Measurements from ENCODE around the gene GPC4. TPM values are rescaled to one million over a fixed set of nuclear protein-coding genes. Genes with fewer than 3 reads are reported as not detected.

The GPC4 gene
- polyA plus RNA-seq, 2 of the 4 experiments (the other 2 are of a cell fraction), result 0.01 to 0.03 TPM

DNA sequence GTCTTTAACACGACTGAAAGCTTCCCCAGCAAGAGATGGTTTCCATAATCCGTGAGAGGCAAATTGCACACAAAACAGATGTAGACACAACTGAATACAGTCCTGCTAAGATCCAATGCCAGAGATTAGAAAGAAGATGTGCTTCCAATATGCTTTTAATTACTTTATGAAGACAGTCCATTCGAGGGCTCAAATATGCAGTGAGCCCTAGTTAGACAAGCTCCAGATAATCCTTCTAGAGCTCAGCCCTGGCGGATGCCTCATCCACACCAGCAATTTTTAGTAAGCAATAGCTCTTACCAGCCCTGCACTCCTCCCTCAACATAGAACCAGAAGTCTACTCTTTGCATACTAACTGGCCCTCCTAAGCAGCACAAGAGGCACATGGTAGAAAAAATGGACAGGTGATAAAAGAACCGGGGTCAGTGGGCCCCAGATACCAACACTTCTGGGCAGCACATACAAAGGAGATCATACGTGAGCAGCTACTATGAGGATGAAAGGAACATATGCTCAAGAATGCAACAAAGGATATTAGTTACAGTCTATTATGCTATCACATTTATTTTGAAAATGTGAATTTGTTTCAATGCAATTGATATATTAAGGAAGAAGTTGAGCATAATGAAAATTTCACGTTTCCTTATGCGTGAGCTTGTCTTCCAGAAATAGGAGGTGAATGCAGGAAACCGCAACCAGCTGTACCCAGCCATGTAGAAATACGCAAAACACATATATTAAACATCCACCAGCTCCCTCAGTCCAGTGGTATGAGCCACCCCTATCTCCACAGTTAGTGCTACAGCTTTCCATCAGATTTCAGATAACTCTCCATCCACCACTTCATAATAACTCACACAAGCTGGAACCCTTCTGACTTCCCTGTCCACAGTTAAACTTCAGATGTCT lies 34.3 kb downstream of the GPC4 start:
- TF ChIP-seq KDM5A (IDR thresholded peaks at IDR 0.05) (no peak), EHF (CRISPR knock-in tag; IDR thresholded peaks at IDR 0.05) (no peak), FOXS1 (CRISPR knock-in tag; IDR thresholded peaks at IDR 0.05) (no peak), RAD21 (conservative IDR thresholded peaks at IDR 0.05 in 1 of 2, IDR thresholded peaks at IDR 0.05 in 1 of 2) (no peak), POLR2A (IDR thresholded peaks at IDR 0.05; ENCODE audit: low read length) (no peak), MAZ (IDR thresholded peaks at IDR 0.05; ENCODE audit: borderline replicate concordance, low read depth, low read length) (no peak), ZNF302 (CRISPR knock-in tag; IDR thresholded peaks at IDR 0.05) (no peak), BHLHE40 (IDR thresholded peaks at IDR 0.05; ENCODE audit: low read depth, low read length) (no peak), FOSL2 (IDR thresholded peaks at IDR 0.05) (no peak), FOSL2 (CRISPR knock-in tag; IDR thresholded peaks at IDR 0.05) (no peak), SREBF2 (IDR thresholded peaks at IDR 0.05) (no peak), NPAS2 (CRISPR knock-in tag; IDR thresholded peaks at IDR 0.05; ENCODE audit: borderline replicate concordance) (no peak), MAFK (IDR thresholded peaks at IDR 0.05; ENCODE audit: partially characterized antibody) (no peak), ESRRA (IDR thresholded peaks at IDR 0.05; ENCODE audit: borderline replicate concordance, low read length) (no peak), EP300 (IDR thresholded peaks at IDR 0.05) (no peak), GATA3 (IDR thresholded peaks at IDR 0.05; ENCODE audit: borderline replicate concordance) (no peak), MYC (IDR thresholded peaks at IDR 0.05; ENCODE audit: borderline replicate concordance, low read length) (no peak)
- TF ChIP-seq, protein P1, sequence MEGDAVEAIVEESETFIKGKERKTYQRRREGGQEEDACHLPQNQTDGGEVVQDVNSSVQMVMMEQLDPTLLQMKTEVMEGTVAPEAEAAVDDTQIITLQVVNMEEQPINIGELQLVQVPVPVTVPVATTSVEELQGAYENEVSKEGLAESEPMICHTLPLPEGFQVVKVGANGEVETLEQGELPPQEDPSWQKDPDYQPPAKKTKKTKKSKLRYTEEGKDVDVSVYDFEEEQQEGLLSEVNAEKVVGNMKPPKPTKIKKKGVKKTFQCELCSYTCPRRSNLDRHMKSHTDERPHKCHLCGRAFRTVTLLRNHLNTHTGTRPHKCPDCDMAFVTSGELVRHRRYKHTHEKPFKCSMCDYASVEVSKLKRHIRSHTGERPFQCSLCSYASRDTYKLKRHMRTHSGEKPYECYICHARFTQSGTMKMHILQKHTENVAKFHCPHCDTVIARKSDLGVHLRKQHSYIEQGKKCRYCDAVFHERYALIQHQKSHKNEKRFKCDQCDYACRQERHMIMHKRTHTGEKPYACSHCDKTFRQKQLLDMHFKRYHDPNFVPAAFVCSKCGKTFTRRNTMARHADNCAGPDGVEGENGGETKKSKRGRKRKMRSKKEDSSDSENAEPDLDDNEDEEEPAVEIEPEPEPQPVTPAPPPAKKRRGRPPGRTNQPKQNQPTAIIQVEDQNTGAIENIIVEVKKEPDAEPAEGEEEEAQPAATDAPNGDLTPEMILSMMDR (IDR thresholded peaks at IDR 0.05), result no peak
- TF ChIP-seq, protein P2, sequence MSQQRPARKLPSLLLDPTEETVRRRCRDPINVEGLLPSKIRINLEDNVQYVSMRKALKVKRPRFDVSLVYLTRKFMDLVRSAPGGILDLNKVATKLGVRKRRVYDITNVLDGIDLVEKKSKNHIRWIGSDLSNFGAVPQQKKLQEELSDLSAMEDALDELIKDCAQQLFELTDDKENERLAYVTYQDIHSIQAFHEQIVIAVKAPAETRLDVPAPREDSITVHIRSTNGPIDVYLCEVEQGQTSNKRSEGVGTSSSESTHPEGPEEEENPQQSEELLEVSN (IDR thresholded peaks at IDR 0.05; ENCODE audit: borderline replicate concordance, low read depth), result no peak
- TF ChIP-seq, protein P3, sequence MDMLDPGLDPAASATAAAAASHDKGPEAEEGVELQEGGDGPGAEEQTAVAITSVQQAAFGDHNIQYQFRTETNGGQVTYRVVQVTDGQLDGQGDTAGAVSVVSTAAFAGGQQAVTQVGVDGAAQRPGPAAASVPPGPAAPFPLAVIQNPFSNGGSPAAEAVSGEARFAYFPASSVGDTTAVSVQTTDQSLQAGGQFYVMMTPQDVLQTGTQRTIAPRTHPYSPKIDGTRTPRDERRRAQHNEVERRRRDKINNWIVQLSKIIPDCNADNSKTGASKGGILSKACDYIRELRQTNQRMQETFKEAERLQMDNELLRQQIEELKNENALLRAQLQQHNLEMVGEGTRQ (IDR thresholded peaks at IDR 0.05), result no peak
- TF ChIP-seq, protein P4, sequence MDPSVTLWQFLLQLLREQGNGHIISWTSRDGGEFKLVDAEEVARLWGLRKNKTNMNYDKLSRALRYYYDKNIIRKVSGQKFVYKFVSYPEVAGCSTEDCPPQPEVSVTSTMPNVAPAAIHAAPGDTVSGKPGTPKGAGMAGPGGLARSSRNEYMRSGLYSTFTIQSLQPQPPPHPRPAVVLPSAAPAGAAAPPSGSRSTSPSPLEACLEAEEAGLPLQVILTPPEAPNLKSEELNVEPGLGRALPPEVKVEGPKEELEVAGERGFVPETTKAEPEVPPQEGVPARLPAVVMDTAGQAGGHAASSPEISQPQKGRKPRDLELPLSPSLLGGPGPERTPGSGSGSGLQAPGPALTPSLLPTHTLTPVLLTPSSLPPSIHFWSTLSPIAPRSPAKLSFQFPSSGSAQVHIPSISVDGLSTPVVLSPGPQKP (IDR thresholded peaks at IDR 0.05; ENCODE audit: low read depth, low read length), result no peak
- no peak overlapping the region for H3K27ac ChIP-seq
- no peak overlapping the region for H3K4me3 ChIP-seq
- ChIA-PET CTCF (no interaction called here), POLR2A (no interaction called here)
- no peak overlapping the region for H3K4me2 ChIP-seq
- 28% methylated on average over 10 of the region's 10 CpGs for WGBS (ENCODE audit: missing lambda C conversion rate)
- no peak for DNase-seq (ENCODE audit: low read depth in 1 of 2, low spot score in 1 of 2)
- H3K4me1 ChIP-seq, result no peaks in the 10 kb centered on the region
- no peaks in the 10 kb centered on the region for H3K9me3 ChIP-seq
- no peak for ATAC-seq
- FAIRE-seq, result no peak

DNA sequence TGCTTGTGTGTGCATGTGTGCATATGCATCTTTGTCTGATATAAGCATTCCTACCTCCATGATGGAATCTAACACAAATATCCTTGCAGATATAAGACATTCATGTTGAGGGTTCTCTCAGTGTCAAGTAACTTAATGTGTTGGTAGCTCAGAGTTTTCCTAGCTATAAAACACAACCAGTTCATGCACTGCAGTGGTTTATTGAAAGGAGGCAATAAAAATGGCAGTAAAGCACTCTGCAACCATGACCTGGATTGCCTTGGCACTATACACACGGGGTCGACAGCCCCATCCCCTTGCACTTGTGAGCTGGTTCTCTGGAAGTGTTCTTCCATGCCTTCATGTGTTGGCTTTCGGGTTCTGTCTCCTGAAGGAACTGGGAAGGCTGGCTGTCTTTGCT lies 38.9 kb downstream of the GPC4 start:
- WGBS (ENCODE audit: missing lambda C conversion rate), result 6% methylated on average over 3 of the region's 3 CpGs
- Histone ChIP-seq H3K4me2 (no peak overlapping the region), H3K4me3 (no peak overlapping the region), H3K4me1 (no peaks in the 10 kb centered on the region), H3K27ac (no peak overlapping the region), H3K9me3 (no peaks in the 10 kb centered on the region)
- FAIRE-seq, result no peak
- POLR2A ChIA-PET, result no interaction called here
- TF ChIP-seq CHD2 (IDR thresholded peaks at IDR 0.05; ENCODE audit: low read length, partially characterized antibody), result no peak
- no peak for TF ChIP-seq MAZ (IDR thresholded peaks at IDR 0.05; ENCODE audit: borderline replicate concordance, low read depth, low read length)
- CTCF ChIA-PET, result no interaction called here
- no peak for ATAC-seq
- DNase-seq (ENCODE audit: low read depth in 1 of 2, low spot score in 1 of 2), result no peak

Data from A549 (cell line).